H1 (cell line): ENCODE results near the gene WNT7A. TPM values are rescaled to one million over a fixed set of nuclear protein-coding genes. Genes with fewer than 3 reads are reported as not detected.

Experiments used
- CTCF ChIA-PET: fragments of 300-600 bp; sonication (Branson Sonifier 250); formaldehyde crosslinking; loops from one replicate; lab custom pipeline; 2021; ENCODE audit not compliant: partially characterized antibody; lab: Charles Lee
- POLR2A ChIA-PET: fragments of 300-600 bp; sonication (Branson Sonifier 250); formaldehyde crosslinking; loops from one replicate; lab custom pipeline; 2021; ENCODE audit warnings: inconsistent platforms; ENCODE audit not compliant: partially characterized antibody; lab: Charles Lee
- DNase-seq, 2 experiments: peaks; one replicate each; pipeline versions ENCODE4 v3.0.0 to v3.0.0-alpha.2; 2010 to 2022; ENCODE audit warnings: low spot score in 2 of 2, low read depth in 1 of 2, mixed read lengths in 1 of 2
- FAIRE-seq: peaks from 2 replicates; lab custom pipeline; 2011; peaks lifted over from hg19 to GRCh38; lab: Jason Lieb, UNC
- H2AFZ ChIP-seq: 2 replicates; pipeline ENCODE4 v1.8.1; 2012; ENCODE audit warnings: low read length, inconsistent platforms
- H2AK5ac ChIP-seq: 2 replicates; pipeline ENCODE4 v1.6.1; 2013; ENCODE audit warnings: low read depth, low read length
- H2BK120ac ChIP-seq: replicated peaks from 2 replicates; pipeline ENCODE3; 2013; ENCODE audit warnings: low read depth, low read length, inconsistent platforms
- H2BK12ac ChIP-seq: 2 replicates; pipeline ENCODE4 v1.6.1; 2013; ENCODE audit warnings: low read depth, low read length
- H2BK15ac ChIP-seq: 2 replicates; pipeline ENCODE4 v1.6.1; 2013; ENCODE audit warnings: low read length
- H2BK20ac ChIP-seq: 2 replicates; pipeline ENCODE4 v1.6.1; 2013; ENCODE audit warnings: low read length
- H2BK5ac ChIP-seq: 2 replicates; pipeline ENCODE4 v1.6.1; 2013; ENCODE audit warnings: low read depth, low read length
- H3K14ac ChIP-seq: 2 replicates; pipeline ENCODE4 v1.6.1; 2013; ENCODE audit warnings: inconsistent platforms; ENCODE audit not compliant: insufficient read length
- H3K18ac ChIP-seq: 2 replicates; pipeline ENCODE4 v1.6.1; 2013; ENCODE audit warnings: low read length; ENCODE audit errors: extremely low read depth
- H3K23ac ChIP-seq: 2 replicates; pipeline ENCODE4 v1.6.1; 2013; ENCODE audit warnings: inconsistent platforms; ENCODE audit not compliant: insufficient read length
- H3K23me2 ChIP-seq: 2 replicates; pipeline ENCODE4 v1.6.1; 2013; ENCODE audit warnings: low read depth, low read length
- H3K27ac ChIP-seq: 2 replicates; pipeline ENCODE4 v1.6.1; 2011; ENCODE audit warnings: low read depth, low read length, inconsistent platforms
- H3K27me3 ChIP-seq, 4 experiments: replicated peaks in 1 of 4; 1 replicate in 1 of 4; 2 replicates in 3 of 4; pipeline versions ENCODE4 v1.6.1 to v1.8.1; 2011 to 2013; ENCODE audit warnings: low read length in 3 of 4, mild to moderate bottlenecking in 3 of 4, inconsistent platforms in 2 of 4, mixed read lengths in 2 of 4, moderate library complexity in 1 of 4; ENCODE audit not compliant: control insufficient read depth in 3 of 4, insufficient read depth in 3 of 4; ENCODE audit errors: extremely low read depth in 1 of 4
- H3K36me3 ChIP-seq, 4 experiments: 2 replicates each; pipeline versions ENCODE4 v1.6.1 to v1.8.1; 2011 to 2013; ENCODE audit warnings: mild to moderate bottlenecking in 4 of 4, low read length in 3 of 4, moderate library complexity in 2 of 4, control low read depth in 1 of 4, inconsistent platforms in 1 of 4; ENCODE audit not compliant: insufficient read depth in 4 of 4, control insufficient read depth in 2 of 4
- H3K4ac ChIP-seq: replicated peaks from 2 replicates; pipeline ENCODE3; 2013; ENCODE audit warnings: low read length, low read depth, mixed read lengths, inconsistent platforms; ENCODE audit not compliant: insufficient read length
- H3K4me1 ChIP-seq, 4 experiments: replicated peaks in 1 of 4; 1 replicate in 1 of 4; 2 replicates in 3 of 4; pipeline versions ENCODE4 v1.6.1 to v1.8.1; 2011 to 2013; ENCODE audit warnings: low read length in 3 of 4, inconsistent platforms in 2 of 4, mixed read lengths in 1 of 4; ENCODE audit not compliant: insufficient read depth in 4 of 4, control insufficient read depth in 3 of 4
- H3K4me2 ChIP-seq, 2 experiments: 2 replicates each; pipeline versions ENCODE4 v1.6.1 to v1.8.1; 2011 to 2013; ENCODE audit warnings: low read depth in 2 of 2, low read length in 2 of 2, control low read depth in 1 of 2, inconsistent platforms in 1 of 2, mild to moderate bottlenecking in 1 of 2; ENCODE audit not compliant: insufficient read depth in 1 of 2
- H3K4me3 ChIP-seq, 4 experiments: fragments of 200-600, 300-600 bp in 1 of 4; sonication (generic), shearing (Covaris generic), sonication (Bioruptor Twin) in 1 of 4; 2 replicates each; pipeline versions ENCODE4 v1.5.1 to v1.8.1; 2011 to 2016; ENCODE audit warnings: low read length in 4 of 4, low read depth in 3 of 4, control low read depth in 2 of 4, inconsistent platforms in 2 of 4, mild to moderate bottlenecking in 2 of 4, mixed read lengths in 1 of 4, moderate library complexity in 1 of 4; ENCODE audit not compliant: insufficient read depth in 2 of 4; ENCODE audit errors: extremely low read depth in 1 of 4
- H3K56ac ChIP-seq: replicated peaks from 2 replicates; pipeline ENCODE3; 2013; ENCODE audit warnings: low read depth, mild to moderate bottlenecking, mixed read lengths, low read length, inconsistent platforms; ENCODE audit not compliant: insufficient read length
- H3K79me1 ChIP-seq: 2 replicates; pipeline ENCODE4 v1.6.1; 2013; ENCODE audit warnings: low read depth, low read length, control low read depth
- H3K79me2 ChIP-seq, 2 experiments: 2 replicates each; pipeline versions ENCODE4 v1.6.1 to v1.8.1; 2012 to 2013; ENCODE audit warnings: low read length in 2 of 2, mild to moderate bottlenecking in 2 of 2, inconsistent platforms in 1 of 2; ENCODE audit not compliant: insufficient read depth in 2 of 2, control insufficient read depth in 1 of 2
- H3K9ac ChIP-seq, 4 experiments: replicated peaks in 1 of 4; 1 replicate in 1 of 4; 2 replicates in 3 of 4; pipeline versions ENCODE4 v1.6.1 to v1.8.1; 2011 to 2013; ENCODE audit warnings: low read depth in 3 of 4, low read length in 3 of 4, control low read depth in 2 of 4, mild to moderate bottlenecking in 2 of 4, moderate library complexity in 2 of 4, inconsistent platforms in 1 of 4; ENCODE audit errors: extremely low read depth in 1 of 4
- H3K9me3 ChIP-seq, 2 experiments: 2 replicates each; pipeline versions ENCODE4 v1.6.1 to v1.8.1; 2012 to 2013; ENCODE audit warnings: mild to moderate bottlenecking in 2 of 2, moderate library complexity in 2 of 2, control low read depth in 1 of 2, inconsistent platforms in 1 of 2, low read depth in 1 of 2, low read length in 1 of 2, mixed read lengths in 1 of 2; ENCODE audit not compliant: insufficient read depth in 2 of 2
- H4K20me1 ChIP-seq, 2 experiments: replicated peaks in 1 of 2; 2 replicates each; pipeline versions ENCODE3 to v1.8.1; 2011 to 2013; ENCODE audit warnings: inconsistent platforms in 2 of 2, low read length in 2 of 2, mild to moderate bottlenecking in 1 of 2; ENCODE audit not compliant: insufficient read depth in 2 of 2, control insufficient read depth in 1 of 2
- H4K5ac ChIP-seq: 2 replicates; pipeline ENCODE4 v1.6.1; 2013; ENCODE audit warnings: low read length, low read depth, mixed read lengths, inconsistent platforms; ENCODE audit not compliant: insufficient read length
- H4K8ac ChIP-seq: 2 replicates; pipeline ENCODE4 v1.8.0; 2013; ENCODE audit warnings: mild to moderate bottlenecking, moderate library complexity, low read length, inconsistent platforms; ENCODE audit not compliant: insufficient read depth; ENCODE audit errors: extremely low read depth
- H4K91ac ChIP-seq: replicated peaks from 2 replicates; pipeline ENCODE3; 2013; ENCODE audit warnings: low read length, mixed read lengths, inconsistent platforms; ENCODE audit not compliant: insufficient read length
- POLR2A ChIP-seq, 2 experiments: IDR thresholded peaks; 1 replicate in 1 of 2; 2 replicates in 1 of 2; pipeline ENCODE4 v1.6.1; 2011; ENCODE audit warnings: low read depth in 2 of 2, low read length in 2 of 2, mild to moderate bottlenecking in 2 of 2; ENCODE audit errors: control extremely low read depth in 1 of 2
- WGBS, 2 experiments: shearing (Covaris generic) in 1 of 2; methylation state at CpG; one replicate each; pipeline versions ENCODE4 v1.1.6 to v1.1.7; 2013 to 2015; ENCODE audit warnings: low lambda C conversion rate in 2 of 2, mixed read lengths in 2 of 2, inconsistent platforms in 1 of 2, low coverage in 1 of 2, missing lambda C conversion rate in 1 of 2; ENCODE audit not compliant: insufficient replicate concordance in 2 of 2, insufficient coverage in 1 of 2, insufficient read length in 1 of 2; ENCODE audit errors: extremely low coverage in 1 of 2, missing lambda C conversion rate in 1 of 2; 5-methylcytosine and 5-hydroxymethylcytosine counted together
- polyA plus RNA-seq, 7 experiments: library from polyadenylated mRNA; depleted of rRNA in 3 of 7; stranded (reverse) in 5 of 7; unstranded in 2 of 7; fragments of >200 nt in 5 of 7; fragments of 200-250 nt in 2 of 7; gene quantifications; 1 replicate in 5 of 7; 2 replicates in 1 of 7; 4 replicates in 1 of 7; pipeline versions ENCODE4 v1.2.1 to v1.2.3, GENCODE V29; 2011 to 2013; ENCODE audit warnings: missing spikeins in 2 of 7, mixed read lengths in 2 of 7
- total RNA-seq: library from RNA; stranded (reverse); fragmentation: NEBNext Ultra II Directional; extraction: Animal tissue kit (Norgen Biotek cat#: 25700); gene quantifications from 2 replicates; pipeline ENCODE4 v1.2.1, GENCODE V29; 2021
- TF ChIP-seq, protein P1 (sequence below): IDR thresholded peaks from 2 replicates; pipeline ENCODE4 v1.6.1; 2012; ENCODE audit warnings: low read length, inconsistent platforms

Gene WNT7A
- total and polyA plus RNA-seq, 2 of the 8 experiments (the other 6 are each of a cell fraction or from before 2014, with no cell fraction given): 0.02 TPM; not detected in 1

DNA sequence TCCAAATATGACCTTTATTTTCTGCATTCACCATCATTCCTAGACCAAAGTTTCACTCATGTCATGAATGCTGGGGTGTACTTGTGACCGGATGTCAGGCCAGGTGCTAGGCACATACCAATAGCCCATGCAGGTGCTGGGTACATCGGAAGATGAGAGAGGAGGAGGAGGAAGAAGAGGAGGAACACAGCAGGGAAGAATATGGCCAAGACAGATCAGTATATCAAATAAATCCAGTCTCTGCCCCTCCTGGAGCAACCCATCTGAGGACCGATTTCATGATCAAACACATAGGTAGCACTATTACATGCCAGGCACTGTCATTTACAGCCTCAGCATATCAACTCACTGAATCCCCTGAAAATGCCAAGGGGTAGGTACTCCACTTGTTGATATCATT is 3.0 kb upstream of the WNT7A start:
- no peak overlapping the region for H2AK5ac ChIP-seq
- H3K4me2 ChIP-seq: no peak overlapping the region
- H3K27me3 ChIP-seq: peaks cover 35 to 59% (median 45%) of the 10 kb centered on the region in 4 experiments
- DNase-seq: no peak
- no peak overlapping the region for H2BK5ac ChIP-seq
- H3K56ac ChIP-seq: no peak overlapping the region
- no peak overlapping the region for H3K4me3 ChIP-seq
- H3K79me2 ChIP-seq: no peaks in the 10 kb centered on the region
- H4K91ac ChIP-seq: no peak overlapping the region
- no peak overlapping the region for H3K23ac ChIP-seq
- H2BK120ac ChIP-seq: no peak overlapping the region
- no peak overlapping the region for H4K5ac ChIP-seq
- 89% methylated on average over 3 of the region's 3 CpGs; no CpG with 5 or more reads in 1 of the 2 experiments for WGBS, 2 experiments
- H2BK15ac ChIP-seq: no peak overlapping the region
- peaks cover 19% of the 10 kb centered on the region; the same call in 1 of the 2 replicates for H3K23me2 ChIP-seq
- no peaks in the 10 kb centered on the region for H3K79me1 ChIP-seq
- POLR2A ChIA-PET: no interaction called here
- H3K4ac ChIP-seq: no peak overlapping the region
- H2BK12ac ChIP-seq: no peak overlapping the region
- H3K14ac ChIP-seq: no peak overlapping the region
- H4K20me1 ChIP-seq: peaks cover 0 to 2% of the 10 kb centered on the region in 2 experiments
- CTCF ChIA-PET: interaction anchor here (0.7 to 19.2 kb wide), 9 partner anchors 9 to 218 kb away, joined by 3 to 765 read pairs (median 4); no protein-coding TSS in a partner anchor
- H4K8ac ChIP-seq: no peak overlapping the region
- H2AFZ ChIP-seq: no peak overlapping the region
- no peak overlapping the region for H3K27ac ChIP-seq
- H2BK20ac ChIP-seq: no peak overlapping the region
- no peaks in the 10 kb centered on the region for H3K9me3 ChIP-seq
- H3K18ac ChIP-seq: no peak overlapping the region
- TF ChIP-seq, protein P1, sequence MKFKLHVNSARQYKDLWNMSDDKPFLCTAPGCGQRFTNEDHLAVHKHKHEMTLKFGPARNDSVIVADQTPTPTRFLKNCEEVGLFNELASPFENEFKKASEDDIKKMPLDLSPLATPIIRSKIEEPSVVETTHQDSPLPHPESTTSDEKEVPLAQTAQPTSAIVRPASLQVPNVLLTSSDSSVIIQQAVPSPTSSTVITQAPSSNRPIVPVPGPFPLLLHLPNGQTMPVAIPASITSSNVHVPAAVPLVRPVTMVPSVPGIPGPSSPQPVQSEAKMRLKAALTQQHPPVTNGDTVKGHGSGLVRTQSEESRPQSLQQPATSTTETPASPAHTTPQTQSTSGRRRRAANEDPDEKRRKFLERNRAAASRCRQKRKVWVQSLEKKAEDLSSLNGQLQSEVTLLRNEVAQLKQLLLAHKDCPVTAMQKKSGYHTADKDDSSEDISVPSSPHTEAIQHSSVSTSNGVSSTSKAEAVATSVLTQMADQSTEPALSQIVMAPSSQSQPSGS: no peak
- no peak for TF ChIP-seq POLR2A (IDR thresholded peaks at IDR 0.05; ENCODE audit: control extremely low read depth in 1 of 2, low read depth in 2 of 2, low read length in 2 of 2)
- no peak overlapping the region for H3K9ac ChIP-seq
- H3K36me3 ChIP-seq: no peaks in the 10 kb centered on the region
- FAIRE-seq: no peak
- H3K4me1 ChIP-seq: peaks cover 0 to 15% (median 5%) of the 10 kb centered on the region in 4 experiments; a peak in 6 of 7 replicates
